WTC11 (cell line): ENCODE results near the gene NRG3. TPM values are rescaled to one million over a fixed set of nuclear protein-coding genes. Genes with fewer than 3 reads are reported as not detected.

ENCODE experiments used
- ATAC-seq: fragments of 200-7000 bp; cut with Tn5 transposase; 2 replicates; pipeline ENCODE4 v1.10.0; 2021; ENCODE audit warnings: mild to moderate bottlenecking, moderate library complexity
- CTCF ChIA-PET: fragments of 300-600 bp; sonication (Branson Sonifier 250); formaldehyde crosslinking; loops from one replicate; lab custom pipeline; 2021; ENCODE audit warnings: antibody characterized with exemption; lab: Charles Lee
- POLR2A ChIA-PET: fragments of 350-600 bp; sonication (Branson Sonifier 250); formaldehyde crosslinking; loops from one replicate; lab custom pipeline; 2021; ENCODE audit warnings: antibody characterized with exemption; lab: Charles Lee
- DNase-seq: peaks from one replicate; pipeline ENCODE4 v3.0.0; 2021; ENCODE audit warnings: low spot score
- H3K27ac Mint-ChIP-seq: 2 replicates; pipeline ENCODE4 v1.8.0; 2021; ENCODE audit warnings: mixed read lengths
- H3K27me3 Mint-ChIP-seq: 2 replicates; pipeline ENCODE4 v1.8.0; 2021; ENCODE audit warnings: low read depth, mild to moderate bottlenecking, moderate library complexity, mixed read lengths
- H3K36me3 Mint-ChIP-seq: 2 replicates; pipeline ENCODE4 v1.8.0; 2021; ENCODE audit warnings: mixed read lengths
- H3K4me1 Mint-ChIP-seq: 2 replicates; pipeline ENCODE4 v1.8.0; 2022; ENCODE audit warnings: mixed read lengths
- H3K4me3 Mint-ChIP-seq: 2 replicates; pipeline ENCODE4 v1.8.0; 2021; ENCODE audit warnings: mild to moderate bottlenecking, moderate library complexity, mixed read lengths
- H3K9me3 Mint-ChIP-seq: 2 replicates; pipeline ENCODE4 v1.8.0; 2021; ENCODE audit warnings: mixed read lengths
- ATF1 ChIP-seq: sonication (generic); formaldehyde crosslinking; IDR thresholded peaks from 2 replicates; pipeline ENCODE4 v1.8.1; 2023; ENCODE audit warnings: mild to moderate bottlenecking, moderate library complexity, missing genetic modification reagents
- ATF6 ChIP-seq: sonication (generic); formaldehyde crosslinking; IDR thresholded peaks from 2 replicates; pipeline ENCODE4 v1.8.1; 2023; ENCODE audit warnings: mild to moderate bottlenecking, missing genetic modification reagents
- E2F4 ChIP-seq: sonication (generic); formaldehyde crosslinking; IDR thresholded peaks from 2 replicates; pipeline ENCODE4 v1.8.1; 2022; ENCODE audit warnings: low read depth, mild to moderate bottlenecking, moderate library complexity, missing genetic modification reagents, borderline replicate concordance
- E2F5 ChIP-seq: sonication (generic); formaldehyde crosslinking; IDR thresholded peaks from 2 replicates; pipeline ENCODE4 v1.8.1; 2022; ENCODE audit warnings: mild to moderate bottlenecking, moderate library complexity, missing genetic modification reagents
- GABPB1 ChIP-seq: sonication (generic); formaldehyde crosslinking; IDR thresholded peaks from 2 replicates; pipeline ENCODE4 v1.8.1; 2023; ENCODE audit warnings: mild to moderate bottlenecking, missing genetic modification reagents
- IRF1 ChIP-seq: sonication (generic); formaldehyde crosslinking; IDR thresholded peaks from 2 replicates; pipeline ENCODE4 v1.8.0; 2023; ENCODE audit warnings: missing genetic modification reagents
- KAT7 ChIP-seq: sonication (generic); formaldehyde crosslinking; IDR thresholded peaks from 2 replicates; pipeline ENCODE4 v1.8.1; 2023; ENCODE audit warnings: missing genetic modification reagents, mild to moderate bottlenecking, borderline replicate concordance
- NR2C2 ChIP-seq: sonication (generic); formaldehyde crosslinking; IDR thresholded peaks from 2 replicates; pipeline ENCODE4 v1.8.0; 2022; ENCODE audit warnings: mild to moderate bottlenecking, missing genetic modification reagents
- PRRX2 ChIP-seq: fragments of 250-450 bp; sonication (Bioruptor Pico); IDR thresholded peaks from 2 replicates; pipeline ENCODE4 v1.8.0; 2021; ENCODE audit warnings: mild to moderate bottlenecking
- RORB ChIP-seq: fragments of 250-450 bp; sonication (Bioruptor Pico); IDR thresholded peaks from 2 replicates; pipeline ENCODE4 v1.9.0; 2021; ENCODE audit warnings: mild to moderate bottlenecking
- SP1 ChIP-seq: sonication (generic); formaldehyde crosslinking; conservative IDR thresholded peaks from 2 replicates; pipeline ENCODE4 v1.8.1; 2022; ENCODE audit warnings: missing genetic modification reagents
- USF2 ChIP-seq: sonication (generic); formaldehyde crosslinking; IDR thresholded peaks from 2 replicates; pipeline ENCODE4 v1.8.1; 2023; ENCODE audit warnings: mild to moderate bottlenecking, missing genetic modification reagents, moderate library complexity
- ZNF232 ChIP-seq: sonication (generic); formaldehyde crosslinking; IDR thresholded peaks from 2 replicates; pipeline ENCODE4 v1.8.0; 2022; ENCODE audit warnings: mild to moderate bottlenecking, missing genetic modification reagents
- ZNF416 ChIP-seq: fragments of 250-450 bp; sonication (Bioruptor Pico); IDR thresholded peaks from 2 replicates; pipeline ENCODE4 v1.9.0; 2021; ENCODE audit warnings: mild to moderate bottlenecking, inconsistent platforms
- ZNF532 ChIP-seq: fragments of 250-450 bp; sonication (Bioruptor Pico); IDR thresholded peaks from 2 replicates; pipeline ENCODE4 v1.9.0; 2021; ENCODE audit warnings: mild to moderate bottlenecking, borderline replicate concordance
- total RNA-seq: library from RNA; stranded (reverse); gene quantifications from 3 replicates; pipeline ENCODE4 v1.2.3, GENCODE V29; 2021
- TF ChIP-seq, protein P1 (sequence below): sonication (generic); formaldehyde crosslinking; IDR thresholded peaks from 2 replicates; pipeline ENCODE4 v1.8.1; 2022; ENCODE audit warnings: missing genetic modification reagents, borderline replicate concordance
- TF ChIP-seq, protein P2 (sequence below): fragments of 250-450 bp; sonication (Bioruptor Pico); conservative IDR thresholded peaks from 2 replicates; pipeline ENCODE4 v1.9.0; 2021; ENCODE audit warnings: mild to moderate bottlenecking

Gene NRG3
- total RNA-seq, 1 experiment from 2014 or later: 7.0 TPM

DNA sequence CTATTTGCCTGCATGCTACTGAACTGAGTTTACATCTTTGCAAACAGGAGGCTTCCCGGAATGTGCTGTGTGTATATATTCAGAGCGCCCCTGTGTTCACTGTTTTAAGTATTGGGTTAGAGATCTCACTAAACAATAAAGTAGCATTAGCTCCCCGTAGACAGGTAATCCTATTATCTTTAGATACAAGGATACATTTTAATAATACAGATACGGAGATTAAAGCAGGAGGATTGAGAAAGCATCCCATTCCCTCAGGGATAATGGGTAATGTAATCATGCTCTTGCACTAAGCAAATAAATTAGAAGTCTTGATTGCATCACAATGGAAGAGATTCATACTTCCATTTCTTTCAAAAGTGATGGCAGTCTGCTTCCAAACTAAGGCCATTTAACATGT, 809.0 kb downstream of the NRG3 start (continued):
- TF ChIP-seq KAT7 (CRISPR knock-in tag) (no peak), ZNF232 (CRISPR knock-in tag) (no peak)

GRCh38 chr10:82685087-82685486, 810.1 kb downstream of the NRG3 start:
- ChIA-PET POLR2A (no interaction called here), CTCF (no interaction called here)
- TF ChIP-seq, protein P1, sequence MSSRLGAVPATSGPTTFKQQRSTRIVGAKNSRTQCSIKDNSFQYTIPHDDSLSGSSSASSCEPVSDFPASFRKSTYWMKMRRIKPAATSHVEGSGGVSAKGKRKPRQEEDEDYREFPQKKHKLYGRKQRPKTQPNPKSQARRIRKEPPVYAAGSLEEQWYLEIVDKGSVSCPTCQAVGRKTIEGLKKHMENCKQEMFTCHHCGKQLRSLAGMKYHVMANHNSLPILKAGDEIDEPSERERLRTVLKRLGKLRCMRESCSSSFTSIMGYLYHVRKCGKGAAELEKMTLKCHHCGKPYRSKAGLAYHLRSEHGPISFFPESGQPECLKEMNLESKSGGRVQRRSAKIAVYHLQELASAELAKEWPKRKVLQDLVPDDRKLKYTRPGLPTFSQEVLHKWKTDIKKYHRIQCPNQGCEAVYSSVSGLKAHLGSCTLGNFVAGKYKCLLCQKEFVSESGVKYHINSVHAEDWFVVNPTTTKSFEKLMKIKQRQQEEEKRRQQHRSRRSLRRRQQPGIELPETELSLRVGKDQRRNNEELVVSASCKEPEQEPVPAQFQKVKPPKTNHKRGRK (CRISPR knock-in tag): no peak
- TF ChIP-seq PRRX2 (CRISPR knock-in tag) (no peak), USF2 (no peak), ZNF416 (CRISPR knock-in tag) (no peak)
- Mint-ChIP-seq H3K36me3 (no peaks in the 10 kb centered on the region), H3K4me3 (no peak overlapping the region), H3K9me3 (no peaks in the 10 kb centered on the region), H3K27me3 (no peaks in the 10 kb centered on the region), H3K27ac (no peak overlapping the region), H3K4me1 (0 out of 2 replicates have a peak, but pooled peaks cover 3% of the 10 kb centered on the region)
- DNase-seq (no peak), ATAC-seq (no peak)

DNA sequence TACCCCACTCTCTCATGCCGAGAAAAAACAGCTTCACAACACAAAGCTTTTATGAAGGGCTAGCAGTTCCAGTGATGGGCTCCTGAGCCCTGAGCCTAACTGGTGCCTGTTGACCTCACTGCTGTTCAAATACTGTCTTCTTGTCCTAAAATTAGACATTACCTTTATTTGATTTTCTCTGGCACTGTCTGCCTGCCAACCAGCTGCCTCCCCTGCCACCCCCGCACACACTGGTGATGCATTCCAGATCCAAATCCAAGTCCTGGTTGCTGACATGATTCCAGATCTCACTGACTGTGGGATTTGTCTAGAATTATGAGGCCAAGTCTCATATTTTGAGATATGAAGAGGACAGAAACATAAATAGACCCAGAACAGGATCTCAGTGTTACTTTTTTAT, 816.2 kb downstream of the NRG3 start:
- ChIA-PET POLR2A (no interaction called here), CTCF (no interaction called here)
- Mint-ChIP-seq H3K27ac (no peak overlapping the region), H3K27me3 (no peaks in the 10 kb centered on the region; the same call in 1 of the 2 replicates), H3K9me3 (peaks cover 27% of the 10 kb centered on the region), H3K4me1 (peaks cover 4% of the 10 kb centered on the region), H3K36me3 (peaks cover 23% of the 10 kb centered on the region), H3K4me3 (no peak overlapping the region)
- ATAC-seq (no peak), DNase-seq (no peak)
- no peak for TF ChIP-seq ZNF416 (CRISPR knock-in tag)
- no peak for TF ChIP-seq E2F5
- TF ChIP-seq ATF6 (CRISPR knock-in tag): no peak
- no peak for TF ChIP-seq ATF1 (CRISPR knock-in tag)
- TF ChIP-seq GABPB1 (CRISPR knock-in tag): no peak
- TF ChIP-seq RORB: no peak
- no peak for TF ChIP-seq ZNF532 (CRISPR knock-in tag)
- TF ChIP-seq, protein P2, sequence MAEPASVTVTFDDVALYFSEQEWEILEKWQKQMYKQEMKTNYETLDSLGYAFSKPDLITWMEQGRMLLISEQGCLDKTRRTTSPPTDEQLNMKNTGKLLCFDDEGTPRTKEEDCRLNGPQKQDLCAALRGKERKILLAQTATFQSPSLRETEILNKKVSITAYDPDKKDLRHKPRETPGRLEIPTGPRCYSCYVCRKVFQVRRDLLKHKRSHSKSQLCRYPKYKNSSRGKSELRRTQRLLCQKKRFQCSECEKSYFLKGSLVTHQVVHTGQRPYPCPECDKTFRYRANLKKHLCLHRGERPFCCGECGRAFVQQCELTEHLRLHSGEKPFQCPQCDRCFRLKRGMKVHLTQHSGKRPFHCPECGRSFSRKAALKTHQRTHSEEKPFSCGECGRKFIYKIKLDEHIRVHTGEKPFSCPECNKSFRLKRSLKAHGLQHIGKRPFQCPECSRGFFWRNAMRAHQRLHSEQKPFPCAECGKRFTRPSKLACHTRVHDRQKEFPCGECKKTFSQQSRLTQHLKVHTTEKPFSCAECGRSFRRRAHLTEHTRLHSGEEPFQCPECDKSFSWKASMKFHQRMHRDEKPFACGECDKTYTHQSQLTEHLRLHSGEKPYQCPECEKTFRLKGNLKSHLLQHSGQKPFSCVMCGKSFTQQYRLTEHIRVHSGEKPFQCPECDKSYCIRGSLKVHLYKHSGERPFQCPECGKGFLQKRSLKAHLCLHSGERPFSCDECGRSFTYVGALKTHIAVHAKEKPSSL (CRISPR knock-in tag): no peak
- TF ChIP-seq E2F4 (CRISPR knock-in tag): no peak
- no peak for TF ChIP-seq IRF1 (CRISPR knock-in tag)
- no peak for TF ChIP-seq SP1 (CRISPR knock-in tag)
- no peak for TF ChIP-seq NR2C2 (CRISPR knock-in tag)
